ENCODE results near the gene IL9R.
"Not testable (repeated sequence)": the region's sequence is repeated elsewhere in the genome, so short reads cannot be mapped to it uniquely, and the experiment has no call there.

Gene IL9R

DNA sequence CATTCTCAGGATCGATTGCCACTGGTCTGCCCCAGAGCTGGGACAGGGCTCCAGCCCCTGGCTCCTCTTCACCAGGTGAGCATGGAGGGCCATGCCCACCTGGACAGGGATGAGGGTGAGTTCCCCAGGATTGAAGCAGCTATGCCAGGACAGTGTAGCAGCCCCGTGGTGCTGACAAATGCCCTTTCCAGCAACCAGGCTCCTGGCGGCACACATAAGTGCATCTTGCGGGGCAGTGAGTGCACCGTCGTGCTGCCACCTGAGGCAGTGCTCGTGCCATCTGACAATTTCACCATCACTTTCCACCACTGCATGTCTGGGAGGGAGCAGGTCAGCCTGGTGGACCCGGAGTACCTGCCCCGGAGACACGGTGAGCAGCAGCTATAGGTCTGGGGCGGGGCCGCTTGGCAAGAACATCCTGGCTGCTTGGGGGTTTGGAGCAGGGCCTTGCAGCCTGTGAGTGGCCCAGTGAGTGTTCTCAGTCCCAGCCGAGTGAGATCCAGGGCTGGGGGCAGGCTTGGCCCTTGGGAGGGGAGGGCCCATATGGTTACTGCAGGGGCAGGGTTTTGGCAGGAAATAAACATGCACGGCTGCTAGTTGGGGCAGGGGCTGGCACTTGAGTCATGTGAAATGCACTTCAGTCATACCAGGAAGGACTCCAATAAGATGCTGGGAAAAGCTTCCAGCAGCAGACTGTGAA, 6.1 kb downstream of the IL9R start:
- Histone ChIP-seq H3F3A (ENCODE audit: low read depth) (no peaks in the 10 kb centered on the region), H3K79me2 (ENCODE audit: insufficient read depth, low read length) (peaks cover 48% of the 10 kb centered on the region), H3K9me2 (replicated peaks; ENCODE audit: low read depth, low read length) (no peaks in the 10 kb centered on the region), H3K36me3 (ENCODE audit: insufficient read depth, low read length) (no peaks in the 10 kb centered on the region), H3K9ac (ENCODE audit: low read depth, low read length, poor library complexity, severe bottlenecking) (peak overlapping the region; percentile 97), H3K4me1 (ENCODE audit: insufficient read depth, low read length, poor library complexity, severe bottlenecking) (peaks cover 55% of the 10 kb centered on the region), H2AFZ (ENCODE audit: low read length) (no peak overlapping the region), H3K4me3 (ENCODE audit: low read length, poor library complexity, severe bottlenecking) (peak overlapping the region; percentile 72), H3K9me3 (ENCODE audit: insufficient read depth, low read depth, low read length) (no peaks in the 10 kb centered on the region), H3K4me2 (ENCODE audit: low read depth, low read length, poor library complexity, severe bottlenecking) (peak overlapping the region; percentile 95), H3K27me3 (ENCODE audit: insufficient read depth, low read length, poor library complexity, severe bottlenecking) (no peaks in the 10 kb centered on the region), H4K20me1 (ENCODE audit: insufficient read depth, low read length, poor library complexity, severe bottlenecking) (no peaks in the 10 kb centered on the region)
- TF ChIP-seq, protein P1, sequence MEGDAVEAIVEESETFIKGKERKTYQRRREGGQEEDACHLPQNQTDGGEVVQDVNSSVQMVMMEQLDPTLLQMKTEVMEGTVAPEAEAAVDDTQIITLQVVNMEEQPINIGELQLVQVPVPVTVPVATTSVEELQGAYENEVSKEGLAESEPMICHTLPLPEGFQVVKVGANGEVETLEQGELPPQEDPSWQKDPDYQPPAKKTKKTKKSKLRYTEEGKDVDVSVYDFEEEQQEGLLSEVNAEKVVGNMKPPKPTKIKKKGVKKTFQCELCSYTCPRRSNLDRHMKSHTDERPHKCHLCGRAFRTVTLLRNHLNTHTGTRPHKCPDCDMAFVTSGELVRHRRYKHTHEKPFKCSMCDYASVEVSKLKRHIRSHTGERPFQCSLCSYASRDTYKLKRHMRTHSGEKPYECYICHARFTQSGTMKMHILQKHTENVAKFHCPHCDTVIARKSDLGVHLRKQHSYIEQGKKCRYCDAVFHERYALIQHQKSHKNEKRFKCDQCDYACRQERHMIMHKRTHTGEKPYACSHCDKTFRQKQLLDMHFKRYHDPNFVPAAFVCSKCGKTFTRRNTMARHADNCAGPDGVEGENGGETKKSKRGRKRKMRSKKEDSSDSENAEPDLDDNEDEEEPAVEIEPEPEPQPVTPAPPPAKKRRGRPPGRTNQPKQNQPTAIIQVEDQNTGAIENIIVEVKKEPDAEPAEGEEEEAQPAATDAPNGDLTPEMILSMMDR (conservative IDR thresholded peaks at IDR 0.05; ENCODE audit: low read length), result no peak
- no peak for TF ChIP-seq EZH2phosphoT487 (IDR thresholded peaks at IDR 0.05; ENCODE audit: borderline replicate concordance)

GRCh38 chrX:156004256-156004655, 6.8 kb downstream of the IL9R start:
- no peaks in the 10 kb centered on the region for H4K20me1 ChIP-seq (ENCODE audit: insufficient read depth, low read length, poor library complexity, severe bottlenecking)
- TF ChIP-seq EZH2phosphoT487 (IDR thresholded peaks at IDR 0.05; ENCODE audit: borderline replicate concordance), result no peak
- peak overlapping the region; percentile 97 for H3K9ac ChIP-seq (ENCODE audit: low read depth, low read length, poor library complexity, severe bottlenecking)
- H3K9me3 ChIP-seq (ENCODE audit: insufficient read depth, low read depth, low read length), result no peaks in the 10 kb centered on the region
- H2AFZ ChIP-seq (ENCODE audit: low read length), result no peak overlapping the region
- no peaks in the 10 kb centered on the region for H3K27me3 ChIP-seq (ENCODE audit: insufficient read depth, low read length, poor library complexity, severe bottlenecking)
- H3K4me2 ChIP-seq (ENCODE audit: low read depth, low read length, poor library complexity, severe bottlenecking), result peak overlapping the region; percentile 95
- H3F3A ChIP-seq (ENCODE audit: low read depth), result no peaks in the 10 kb centered on the region
- H3K36me3 ChIP-seq (ENCODE audit: insufficient read depth, low read length), result no peaks in the 10 kb centered on the region
- peak overlapping the region; percentile 72 for H3K4me3 ChIP-seq (ENCODE audit: low read length, poor library complexity, severe bottlenecking)
- peaks cover 53% of the 10 kb centered on the region for H3K4me1 ChIP-seq (ENCODE audit: insufficient read depth, low read length, poor library complexity, severe bottlenecking)
- peaks cover 42% of the 10 kb centered on the region for H3K79me2 ChIP-seq (ENCODE audit: insufficient read depth, low read length)
- no peaks in the 10 kb centered on the region for H3K9me2 ChIP-seq (replicated peaks; ENCODE audit: low read depth, low read length)

- Histone ChIP-seq H4K20me1 (ENCODE audit: insufficient read depth, low read length, poor library complexity, severe bottlenecking) (no peaks in the 10 kb centered on the region), H3K36me3 (ENCODE audit: insufficient read depth, low read length) (no peaks in the 10 kb centered on the region), H3K4me3 (ENCODE audit: low read length, poor library complexity, severe bottlenecking) (peak overlapping the region; percentile 72), H3K9me2 (replicated peaks; ENCODE audit: low read depth, low read length) (no peaks in the 10 kb centered on the region), H3K27me3 (ENCODE audit: insufficient read depth, low read length, poor library complexity, severe bottlenecking) (no peaks in the 10 kb centered on the region), H3K79me2 (ENCODE audit: insufficient read depth, low read length) (peaks cover 37% of the 10 kb centered on the region), H3K4me1 (ENCODE audit: insufficient read depth, low read length, poor library complexity, severe bottlenecking) (peaks cover 49% of the 10 kb centered on the region), H2AFZ (ENCODE audit: low read length) (no peak overlapping the region), H3K9ac (ENCODE audit: low read depth, low read length, poor library complexity, severe bottlenecking) (peak overlapping the region; percentile 97), H3K4me2 (ENCODE audit: low read depth, low read length, poor library complexity, severe bottlenecking) (peak overlapping the region; percentile 95), H3K9me3 (ENCODE audit: insufficient read depth, low read depth, low read length) (no peaks in the 10 kb centered on the region), H3F3A (ENCODE audit: low read depth) (no peaks in the 10 kb centered on the region)
- no peak for TF ChIP-seq EZH2phosphoT487 (IDR thresholded peaks at IDR 0.05; ENCODE audit: borderline replicate concordance)
- TF ChIP-seq, protein P1 (conservative IDR thresholded peaks at IDR 0.05; ENCODE audit: low read length), result no peak
These were observed 7.2 kb downstream of the IL9R start for GRCh38 chrX:156004740-156005139.

- H3K9me3 ChIP-seq (ENCODE audit: insufficient read depth, low read depth, low read length), result no peaks in the 10 kb centered on the region
- no peaks in the 10 kb centered on the region for H3K36me3 ChIP-seq (ENCODE audit: insufficient read depth, low read length)
- H3K4me1 ChIP-seq (ENCODE audit: insufficient read depth, low read length, poor library complexity, severe bottlenecking), result peaks cover 47% of the 10 kb centered on the region
- no peaks in the 10 kb centered on the region for H3K27me3 ChIP-seq (ENCODE audit: insufficient read depth, low read length, poor library complexity, severe bottlenecking)
- no peak overlapping the region for H2AFZ ChIP-seq (ENCODE audit: low read length)
- TF ChIP-seq, protein P1 (conservative IDR thresholded peaks at IDR 0.05; ENCODE audit: low read length), result no peak
- no peak for TF ChIP-seq EZH2phosphoT487 (IDR thresholded peaks at IDR 0.05; ENCODE audit: borderline replicate concordance)
- H3K9ac ChIP-seq (ENCODE audit: low read depth, low read length, poor library complexity, severe bottlenecking), result no peak overlapping the region
- peak overlapping the region; percentile 95 for H3K4me2 ChIP-seq (ENCODE audit: low read depth, low read length, poor library complexity, severe bottlenecking)
- H3F3A ChIP-seq (ENCODE audit: low read depth), result no peaks in the 10 kb centered on the region
- no peaks in the 10 kb centered on the region for H3K9me2 ChIP-seq (replicated peaks; ENCODE audit: low read depth, low read length)
- no peak overlapping the region for H3K4me3 ChIP-seq (ENCODE audit: low read length, poor library complexity, severe bottlenecking)
- H4K20me1 ChIP-seq (ENCODE audit: insufficient read depth, low read length, poor library complexity, severe bottlenecking), result no peaks in the 10 kb centered on the region
- H3K79me2 ChIP-seq (ENCODE audit: insufficient read depth, low read length), result peaks cover 34% of the 10 kb centered on the region; the same call in 1 of the 2 replicates
These were observed 7.6 kb downstream of the IL9R start for GRCh38 chrX:156005144-156005543.

- not testable (repeated sequence) for H3K9me3 ChIP-seq (ENCODE audit: insufficient read depth, low read depth, low read length); H3F3A ChIP-seq (ENCODE audit: low read depth); H4K20me1 ChIP-seq (ENCODE audit: insufficient read depth, low read length, poor library complexity, severe bottlenecking); H3K27me3 ChIP-seq (ENCODE audit: insufficient read depth, low read length, poor library complexity, severe bottlenecking); H3K36me3 ChIP-seq (ENCODE audit: insufficient read depth, low read length); H3K4me2 ChIP-seq (ENCODE audit: low read depth, low read length, poor library complexity, severe bottlenecking); H3K4me3 ChIP-seq (ENCODE audit: low read length, poor library complexity, severe bottlenecking); H2AFZ ChIP-seq (ENCODE audit: low read length); H3K9ac ChIP-seq (ENCODE audit: low read depth, low read length, poor library complexity, severe bottlenecking); H3K9me2 ChIP-seq (replicated peaks; ENCODE audit: low read depth, low read length)
- H3K79me2 ChIP-seq (ENCODE audit: insufficient read depth, low read length), result peaks cover 29% of the 10 kb centered on the region; the same call in 1 of the 2 replicates
- H3K4me1 ChIP-seq (ENCODE audit: insufficient read depth, low read length, poor library complexity, severe bottlenecking), result peaks cover 36% of the 10 kb centered on the region
These were observed 9.0 kb downstream of the IL9R start for GRCh38 chrX:156006468-156006867.
